ENCODE results near the gene ARHGAP18.

Gene ARHGAP18

DNA sequence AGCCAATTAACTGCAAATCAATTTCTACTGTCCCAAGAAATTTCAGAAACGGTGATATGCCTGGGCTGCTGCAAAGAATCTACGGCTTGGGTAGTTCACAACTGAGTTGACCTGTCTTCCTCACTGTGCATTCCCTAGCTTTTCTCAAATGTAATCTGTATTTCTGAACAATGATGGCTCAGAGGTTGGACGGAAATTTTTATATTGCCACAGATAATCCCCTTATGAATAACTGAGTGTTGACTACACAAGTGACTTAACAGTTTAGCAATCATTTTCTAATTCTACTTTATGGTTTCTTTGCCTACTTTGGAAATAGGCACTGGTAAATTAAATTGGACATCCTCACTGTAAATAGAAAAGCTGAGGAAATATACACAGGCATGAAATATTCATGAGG, 94.5 kb downstream of the ARHGAP18 start:
- CTCF ChIA-PET, result interaction anchor here (0.8 to 3.5 kb wide), 3 partner anchors 11 to 115 kb away, joined by 4 to 15 read pairs (median 4); no protein-coding TSS in a partner anchor
- POLR2A ChIA-PET, result no interaction called here

GRCh38 chr6:129615020-129615419, 95.0 kb downstream of the ARHGAP18 start:
- H3K4me3 ChIP-seq (ENCODE audit: low read depth, low read length), result no peak overlapping the region
- no peak for TF ChIP-seq ZNF76 (tag by site-specific recombination; IDR thresholded peaks at IDR 0.05; ENCODE audit: borderline replicate concordance, low read depth)
- CTCF ChIA-PET, result interaction anchor here (1.2 to 3.5 kb wide), 2 partner anchors 17 to 113 kb away, joined by 3 to 15 read pairs; no protein-coding TSS in a partner anchor
- no peaks in the 10 kb centered on the region for H3K9me3 ChIP-seq (ENCODE audit: control insufficient read depth, insufficient read depth, low read depth, low read length)
- no peaks in the 10 kb centered on the region; a peak in 1 of 3 replicates for H3K36me3 ChIP-seq (ENCODE audit: control insufficient read depth in 2 of 2, insufficient read depth in 1 of 2, low read length in 2 of 2)
- no peak overlapping the region for H3K27ac ChIP-seq (ENCODE audit: extremely low read depth, low read depth, low read length)
- no peaks in the 10 kb centered on the region; the same call in 1 of the 2 replicates for H3K4me1 ChIP-seq (ENCODE audit: control insufficient read depth, insufficient read depth, low read length)
- POLR2A ChIA-PET, result no interaction called here

More for the DNA sequence above, 94.5 kb downstream of the ARHGAP18 start:
- H3K4me3 ChIP-seq (ENCODE audit: low read depth, low read length), result no peak overlapping the region
- H3K4me1 ChIP-seq (ENCODE audit: control insufficient read depth, insufficient read depth, low read length), result no peaks in the 10 kb centered on the region; the same call in 1 of the 2 replicates
- H3K9me3 ChIP-seq (ENCODE audit: control insufficient read depth, insufficient read depth, low read depth, low read length), result no peaks in the 10 kb centered on the region
- no peaks in the 10 kb centered on the region; a peak in 1 of 3 replicates for H3K36me3 ChIP-seq (ENCODE audit: control insufficient read depth in 2 of 2, insufficient read depth in 1 of 2, low read length in 2 of 2)
- H3K27ac ChIP-seq (ENCODE audit: extremely low read depth, low read depth, low read length), result no peak overlapping the region
- no peak for TF ChIP-seq KLF10 (tag by site-specific recombination; IDR thresholded peaks at IDR 0.05)
- no peak for TF ChIP-seq ZNF837 (tag by site-specific recombination; IDR thresholded peaks at IDR 0.05)

GRCh38 chr6:129614464-129614863, 95.5 kb downstream of the ARHGAP18 start:
- 0 out of 2 replicates have a peak, but pooled peaks have one; percentile 35 for TF ChIP-seq ZNF10 (tag by site-specific recombination; IDR thresholded peaks at IDR 0.05)
- TF ChIP-seq, protein P1, sequence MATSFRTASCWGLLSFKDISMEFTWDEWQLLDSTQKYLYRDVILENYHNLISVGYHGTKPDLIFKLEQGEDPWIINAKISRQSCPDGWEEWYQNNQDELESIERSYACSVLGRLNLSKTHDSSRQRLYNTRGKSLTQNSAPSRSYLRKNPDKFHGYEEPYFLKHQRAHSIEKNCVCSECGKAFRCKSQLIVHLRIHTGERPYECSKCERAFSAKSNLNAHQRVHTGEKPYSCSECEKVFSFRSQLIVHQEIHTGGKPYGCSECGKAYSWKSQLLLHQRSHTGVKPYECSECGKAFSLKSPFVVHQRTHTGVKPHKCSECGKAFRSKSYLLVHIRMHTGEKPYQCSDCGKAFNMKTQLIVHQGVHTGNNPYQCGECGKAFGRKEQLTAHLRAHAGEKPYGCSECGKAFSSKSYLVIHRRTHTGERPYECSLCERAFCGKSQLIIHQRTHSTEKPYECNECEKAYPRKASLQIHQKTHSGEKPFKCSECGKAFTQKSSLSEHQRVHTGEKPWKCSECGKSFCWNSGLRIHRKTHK (tag by site-specific recombination; IDR thresholded peaks at IDR 0.05), result no peak
- H3K4me3 ChIP-seq (ENCODE audit: low read depth, low read length), result no peak overlapping the region
- POLR2A ChIA-PET, result no interaction called here
- H3K4me1 ChIP-seq (ENCODE audit: control insufficient read depth, insufficient read depth, low read length), result peaks cover 3% of the 10 kb centered on the region
- H3K36me3 ChIP-seq (ENCODE audit: control insufficient read depth in 2 of 2, insufficient read depth in 1 of 2, low read length in 2 of 2), result no peaks in the 10 kb centered on the region; a peak in 1 of 3 replicates
- H3K27ac ChIP-seq (ENCODE audit: extremely low read depth, low read depth, low read length), result no peak overlapping the region
- CTCF ChIA-PET, result interaction anchor here (0.6 to 3.5 kb wide), 3 partner anchors 16 to 198 kb away, joined by 3 to 15 read pairs (median 4); no protein-coding TSS in a partner anchor
- H3K9me3 ChIP-seq (ENCODE audit: control insufficient read depth, insufficient read depth, low read depth, low read length), result no peaks in the 10 kb centered on the region

DNA sequence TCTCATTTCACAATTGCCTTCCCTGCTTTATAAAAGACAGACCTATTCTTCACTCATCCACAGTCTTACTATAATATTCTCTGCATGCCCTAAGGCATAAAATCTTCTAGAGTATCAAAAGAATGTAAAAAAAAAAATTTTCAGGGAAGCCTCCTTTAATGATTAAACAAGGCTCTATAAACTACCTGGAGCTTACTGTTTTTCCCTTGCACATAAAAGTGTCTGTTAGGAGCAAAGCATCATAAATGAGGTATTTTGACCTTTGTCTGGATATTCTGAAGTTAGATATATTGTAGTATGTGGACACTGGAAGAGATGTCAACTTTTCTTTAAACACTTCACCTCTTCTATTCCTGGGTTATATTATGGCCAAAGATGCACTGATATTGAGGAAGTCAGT, 97.5 kb downstream of the ARHGAP18 start:
- H3K36me3 ChIP-seq (ENCODE audit: control insufficient read depth in 2 of 2, insufficient read depth in 1 of 2, low read length in 2 of 2), result no peaks in the 10 kb centered on the region; a peak in 1 of 3 replicates
- ChIA-PET CTCF (interaction anchor here (0.6 to 7.1 kb wide), 3 partner anchors 8 to 163 kb away, joined by 4 to 51 read pairs (median 4); no protein-coding TSS in a partner anchor), POLR2A (no interaction called here)
- no peak overlapping the region for H3K4me3 ChIP-seq (ENCODE audit: low read depth, low read length)
- H3K9me3 ChIP-seq (ENCODE audit: control insufficient read depth, insufficient read depth, low read depth, low read length), result no peaks in the 10 kb centered on the region
- H3K4me1 ChIP-seq (ENCODE audit: control insufficient read depth, insufficient read depth, low read length), result peaks cover 6% of the 10 kb centered on the region; the same call in 1 of the 2 replicates
- H3K27ac ChIP-seq (ENCODE audit: extremely low read depth, low read depth, low read length), result no peak overlapping the region
- TF ChIP-seq ZNF623 (tag by site-specific recombination; IDR thresholded peaks at IDR 0.05), result no peak
- TF ChIP-seq ZNF768 (tag by site-specific recombination; IDR thresholded peaks at IDR 0.05), result no peak
- TF ChIP-seq KLF16 (tag by site-specific recombination; IDR thresholded peaks at IDR 0.05), result no peak
- TF ChIP-seq ZNF600 (tag by site-specific recombination; IDR thresholded peaks at IDR 0.05), result no peak
- no peak for TF ChIP-seq ZNF701 (tag by site-specific recombination; IDR thresholded peaks at IDR 0.05)
- TF ChIP-seq ZSCAN16 (tag by site-specific recombination; IDR thresholded peaks at IDR 0.05), result no peak
- TF ChIP-seq ZNF324 (tag by site-specific recombination; IDR thresholded peaks at IDR 0.05), result no peak
- no peak for TF ChIP-seq ZNF585B (tag by site-specific recombination; IDR thresholded peaks at IDR 0.05)
- TF ChIP-seq ZNF221 (tag by site-specific recombination; IDR thresholded peaks at IDR 0.05; ENCODE audit: borderline replicate concordance), result no peak
- TF ChIP-seq ZNF514 (tag by site-specific recombination; IDR thresholded peaks at IDR 0.05), result no peak
- no peak for TF ChIP-seq ZIC2 (tag by site-specific recombination; IDR thresholded peaks at IDR 0.05)
- no peak for TF ChIP-seq ZBTB11 (tag by site-specific recombination; conservative IDR thresholded peaks at IDR 0.05; ENCODE audit: low read depth)
- no peak for TF ChIP-seq ZNF426 (tag by site-specific recombination; IDR thresholded peaks at IDR 0.05)
- TF ChIP-seq ZNF658 (tag by site-specific recombination; IDR thresholded peaks at IDR 0.05), result no peak
- no peak for TF ChIP-seq ZNF513 (tag by site-specific recombination; IDR thresholded peaks at IDR 0.05)
- TF ChIP-seq, protein P2, sequence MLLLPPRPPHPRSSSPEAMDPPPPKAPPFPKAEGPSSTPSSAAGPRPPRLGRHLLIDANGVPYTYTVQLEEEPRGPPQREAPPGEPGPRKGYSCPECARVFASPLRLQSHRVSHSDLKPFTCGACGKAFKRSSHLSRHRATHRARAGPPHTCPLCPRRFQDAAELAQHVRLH (tag by site-specific recombination; IDR thresholded peaks at IDR 0.05), result no peak
- TF ChIP-seq GLI4 (tag by site-specific recombination; IDR thresholded peaks at IDR 0.05), result no peak
- TF ChIP-seq ZBTB21 (tag by site-specific recombination; IDR thresholded peaks at IDR 0.05), result no peak
